Smooth muscle cell (in vitro differentiated cells): ENCODE results near the gene PHF1. TPM values are rescaled to one million over a fixed set of nuclear protein-coding genes. Genes with fewer than 3 reads are reported as not detected.

Source experiments
- DNase-seq: peaks from one replicate; lab custom pipeline; 2025; ENCODE audit not compliant: unreplicated experiment; lab: John Stamatoyannopoulos, UW
- H2AFZ ChIP-seq: fragments of 200-600 bp; sonication (generic); 2 replicates; pipeline ENCODE4 v1.6.0; 2016; ENCODE audit warnings: antibody characterized with exemption, low read depth, mild to moderate bottlenecking
- H3F3A ChIP-seq: fragments of 200-600 bp; sonication (generic); 2 replicates; pipeline ENCODE4 v1.6.0; 2017; ENCODE audit warnings: antibody characterized with exemption, low read depth
- H3K27ac ChIP-seq: fragments of 200-600 bp; sonication (generic); 2 replicates; pipeline ENCODE4 v1.5.1; 2016; ENCODE audit warnings: low read depth, mild to moderate bottlenecking
- H3K27me3 ChIP-seq: fragments of 200-600 bp; sonication (generic); 2 replicates; pipeline ENCODE4 v1.6.1; 2016; ENCODE audit warnings: low read depth, mild to moderate bottlenecking
- H3K36me3 ChIP-seq: fragments of 200-600 bp; sonication (generic); 2 replicates; pipeline ENCODE4 v1.5.1; 2016; ENCODE audit warnings: low read depth
- H3K4me1 ChIP-seq: fragments of 200-600 bp; sonication (generic); 2 replicates; pipeline ENCODE4 v1.5.1; 2016; ENCODE audit warnings: low read depth
- H3K4me2 ChIP-seq: fragments of 200-600 bp; sonication (generic); 2 replicates; pipeline ENCODE4 v1.6.0; 2016; ENCODE audit warnings: mild to moderate bottlenecking
- H3K4me3 ChIP-seq: fragments of 200-600 bp; sonication (generic); 2 replicates; pipeline ENCODE4 v1.5.1; 2016; ENCODE audit warnings: mild to moderate bottlenecking
- H3K79me2 ChIP-seq: fragments of 200-600 bp; sonication (generic); 2 replicates; pipeline ENCODE4 v1.6.0; 2016; ENCODE audit warnings: low read depth, mild to moderate bottlenecking
- H3K9ac ChIP-seq: fragments of 200-600 bp; sonication (generic); 2 replicates; pipeline ENCODE4 v1.6.0; 2016; ENCODE audit warnings: low read depth
- H3K9me3 ChIP-seq: fragments of 200-600 bp; sonication (generic); replicated peaks from 2 replicates; pipeline ENCODE4 v1.5.1; 2016; ENCODE audit warnings: low read depth
- H4K20me1 ChIP-seq: fragments of 200-600 bp; sonication (generic); 2 replicates; pipeline ENCODE4 v1.6.0; 2016; ENCODE audit warnings: low read depth
- CTCF ChIP-seq: fragments of 200-600 bp; sonication (generic); IDR thresholded peaks from 2 replicates; pipeline ENCODE4 v1.5.1; 2017; ENCODE audit warnings: borderline replicate concordance, mild to moderate bottlenecking, antibody characterized with exemption; ENCODE audit not compliant: insufficient read depth, poor library complexity, severe bottlenecking
- WGBS: methylation state at CpG from one replicate; pipeline ENCODE4 v1.1.7; 2016; ENCODE audit warnings: low lambda C conversion rate; 5-methylcytosine and 5-hydroxymethylcytosine counted together
- polyA plus RNA-seq: library from polyadenylated mRNA; unstranded; fragments of >200 nt; fragmentation: Nextera tagmentation; extraction: Ambion mirVana; gene quantifications from 2 replicates; pipeline ENCODE4 v1.2.1, GENCODE V29; 2016
- total RNA-seq: library from RNA; depleted of rRNA; stranded (reverse); fragments of >200 nt; gene quantifications from 2 replicates; pipeline ENCODE4 v1.2.3, GENCODE V29; 2014

Gene PHF1
- total and polyA plus RNA-seq, 2 experiments from 2014 or later = 36.9 to 39.3 TPM

DNA sequence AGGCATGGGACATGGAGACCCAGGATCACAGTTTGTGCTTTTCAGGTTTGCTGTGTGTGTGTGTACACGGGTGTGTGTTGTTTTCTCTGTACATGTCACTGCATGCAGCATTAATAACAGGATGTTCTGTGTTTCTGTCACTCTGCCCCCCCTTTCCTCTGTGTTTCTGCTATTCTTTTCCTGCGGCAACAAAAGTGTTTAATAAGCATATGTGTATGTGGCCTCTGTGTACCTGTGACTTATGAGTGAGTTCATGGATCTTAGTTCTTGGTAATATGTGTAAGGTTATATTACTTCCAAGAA is 18.9 kb downstream of the PHF1 start:
- Histone ChIP-seq H2AFZ (no peak overlapping the region), H4K20me1 (peaks cover 69% of the 10 kb centered on the region), H3K79me2 (peaks cover 32% of the 10 kb centered on the region), H3K27ac (no peak overlapping the region), H3K4me3 (no peak overlapping the region), H3K9me3 (no peaks in the 10 kb centered on the region), H3K36me3 (no peaks in the 10 kb centered on the region), H3K9ac (no peak overlapping the region), H3K4me2 (no peak overlapping the region), H3K4me1 (peaks cover 36% of the 10 kb centered on the region), H3F3A (peaks cover 8% of the 10 kb centered on the region), H3K27me3 (no peaks in the 10 kb centered on the region)
- no peak for DNase-seq
- 69% methylated on average over 2 of the region's 2 CpGs for WGBS
- no peak for TF ChIP-seq CTCF

DNA sequence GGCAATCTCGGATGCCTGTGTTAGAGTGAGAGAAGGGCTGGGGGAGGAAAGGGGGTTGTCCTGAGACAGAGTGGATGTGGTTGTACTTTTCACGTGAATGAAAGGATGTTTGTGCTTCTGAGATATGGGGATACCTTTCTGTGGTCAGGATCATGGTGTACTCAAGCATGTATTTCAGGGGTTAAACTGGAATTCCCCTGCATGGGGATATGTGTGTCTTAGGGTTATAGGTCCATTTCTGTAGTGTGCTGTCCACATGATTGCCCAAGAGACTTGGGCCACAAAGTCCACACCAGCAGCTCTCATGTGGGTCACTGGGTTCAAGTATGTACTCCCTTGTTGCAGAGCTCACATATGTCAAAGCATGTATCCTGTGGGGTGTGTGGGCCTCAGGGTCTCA is 19.5 kb downstream of the PHF1 start:
- Histone ChIP-seq H3K4me1 (peaks cover 30% of the 10 kb centered on the region), H3K4me2 (no peak overlapping the region), H3K36me3 (no peaks in the 10 kb centered on the region), H3K27me3 (no peaks in the 10 kb centered on the region), H3K9me3 (no peaks in the 10 kb centered on the region), H3K9ac (no peak overlapping the region), H3F3A (peaks cover 3% of the 10 kb centered on the region), H2AFZ (no peak overlapping the region), H4K20me1 (peaks cover 70% of the 10 kb centered on the region), H3K4me3 (no peak overlapping the region), H3K79me2 (peaks cover 32% of the 10 kb centered on the region), H3K27ac (no peak overlapping the region)
- no peak for DNase-seq
- TF ChIP-seq CTCF = no peak
- 63% methylated on average over 2 of the region's 2 CpGs for WGBS

DNA sequence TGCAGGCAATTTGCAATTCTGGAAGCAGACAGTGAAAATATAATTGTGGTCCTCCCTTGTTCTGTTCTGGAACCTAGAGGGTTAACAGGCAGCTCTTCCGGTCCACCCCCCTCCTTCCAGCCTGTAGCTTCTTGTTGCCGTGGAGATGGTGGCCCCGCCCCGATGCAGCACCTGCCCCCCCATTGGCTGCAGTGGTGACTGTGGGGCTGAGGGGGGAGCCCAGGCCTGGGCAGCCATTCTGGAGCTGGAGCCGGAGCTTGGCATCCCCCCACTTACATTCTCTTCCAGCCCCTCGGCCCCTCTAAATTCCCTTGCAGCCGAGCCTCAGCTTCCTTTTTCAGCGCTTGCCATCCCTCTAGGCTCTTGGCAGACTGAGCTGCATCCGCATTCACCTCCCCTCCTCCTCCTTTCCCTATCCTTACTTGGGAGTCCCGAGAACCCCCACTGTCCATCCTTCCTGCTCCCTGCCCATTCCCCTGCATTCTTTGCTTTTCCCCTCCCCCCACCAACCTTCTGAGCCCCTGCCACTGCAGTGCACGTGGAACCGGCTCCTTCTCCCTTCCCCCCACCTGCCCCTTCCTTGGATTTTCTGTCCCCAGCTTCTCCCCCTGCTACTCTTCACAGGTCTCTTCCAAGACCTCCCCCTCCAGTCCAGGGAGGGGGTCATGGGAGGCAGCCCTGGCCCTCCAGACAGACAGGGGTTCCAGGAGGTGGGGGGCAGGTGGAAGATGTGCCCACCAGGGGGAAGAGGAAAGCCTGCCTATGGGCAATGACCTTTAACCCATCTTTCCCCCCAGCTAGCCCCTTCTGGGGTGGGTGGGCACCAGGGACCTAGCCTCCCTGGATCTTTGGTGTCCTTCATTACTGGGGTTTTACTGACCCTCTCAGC is 20.4 kb downstream of the PHF1 start:
- H2AFZ ChIP-seq = no peak overlapping the region
- H3K9me3 ChIP-seq = no peaks in the 10 kb centered on the region
- H4K20me1 ChIP-seq = peaks cover 70% of the 10 kb centered on the region
- no peak overlapping the region for H3K4me2 ChIP-seq
- no peak for DNase-seq
- WGBS = 13% methylated on average over 11 of the region's 12 CpGs
- H3K9ac ChIP-seq = no peak overlapping the region
- no peak overlapping the region for H3K4me3 ChIP-seq
- peaks cover 3% of the 10 kb centered on the region for H3F3A ChIP-seq
- H3K27ac ChIP-seq = no peak overlapping the region
- H3K4me1 ChIP-seq = peaks cover 29% of the 10 kb centered on the region
- no peaks in the 10 kb centered on the region for H3K27me3 ChIP-seq
- H3K79me2 ChIP-seq = peaks cover 32% of the 10 kb centered on the region
- no peaks in the 10 kb centered on the region for H3K36me3 ChIP-seq
- TF ChIP-seq CTCF = no peak

- Histone ChIP-seq H3K4me2 (no peak overlapping the region), H3K4me3 (no peak overlapping the region), H2AFZ (no peak overlapping the region), H3F3A (peaks cover 1% of the 10 kb centered on the region), H3K27ac (no peak overlapping the region), H3K27me3 (no peaks in the 10 kb centered on the region), H3K9ac (no peak overlapping the region), H3K9me3 (no peaks in the 10 kb centered on the region), H3K36me3 (peaks cover 5% of the 10 kb centered on the region), H3K79me2 (peaks cover 32% of the 10 kb centered on the region), H4K20me1 (peaks cover 69% of the 10 kb centered on the region), H3K4me1 (peaks cover 26% of the 10 kb centered on the region)
- no peak for TF ChIP-seq CTCF
- no peak for DNase-seq
- WGBS = 71% methylated on average over 11 of the region's 12 CpGs
Measured at GRCh38 chr6:33431880-33432541, 21.2 kb downstream of the PHF1 start.
